Inflammatory macrophage treated with lipopolysaccharide for 4 hours (primary cell): ENCODE results near the gene APOBEC3G.

Experiments used
- DNase-seq: peaks from one replicate; pipeline ENCODE4 v3.0.0-alpha.2; 2020

Gene APOBEC3G

GRCh38 chr22:39128508-39128907, 51.4 kb downstream of the APOBEC3G start:
- no peak for DNase-seq

GRCh38 chr22:39129081-39129480, 52.0 kb downstream of the APOBEC3G start:
- DNase-seq = no peak

GRCh38 chr22:39129746-39130145, 52.7 kb downstream of the APOBEC3G start:
- no peak for DNase-seq

- no peak for DNase-seq
These were observed 53.2 kb downstream of the APOBEC3G start for GRCh38 chr22:39130152-39130704.

GRCh38 chr22:39130892-39131855, 54.1 kb downstream of the APOBEC3G start:
- DNase-seq = peak; percentile 76

- no peak for DNase-seq
These were observed 55.2 kb downstream of the APOBEC3G start for GRCh38 chr22:39132281-39132680.

GRCh38 chr22:39132871-39133524, 55.9 kb downstream of the APOBEC3G start:
- DNase-seq = no peak

GRCh38 chr22:39133871-39134270, 56.8 kb downstream of the APOBEC3G start:
- no peak for DNase-seq

- DNase-seq = no peak
These were observed 57.5 kb downstream of the APOBEC3G start for GRCh38 chr22:39134366-39135091.

GRCh38 chr22:39135092-39135896, 58.2 kb downstream of the APOBEC3G start:
- peak; percentile 19 for DNase-seq

GRCh38 chr22:39136317-39136716, 59.2 kb downstream of the APOBEC3G start:
- no peak for DNase-seq
